Measurements from ENCODE around the gene ULBP3.

GRCh38 chr6:150091476-150091875 lies 22.6 kb upstream of the ULBP3 start:
- no peak for TF ChIP-seq POLR2AphosphoS5 (IDR thresholded peaks at IDR 0.05; ENCODE audit: low read depth, low read length)
- no peak for TF ChIP-seq CTCF (IDR thresholded peaks at IDR 0.05 in 2 of 3, conservative IDR thresholded peaks at IDR 0.05 in 1 of 3; ENCODE audit: borderline replicate concordance in 1 of 3, insufficient read depth in 1 of 3, low read depth in 2 of 3, low read length in 2 of 3)
- no peak for TF ChIP-seq POLR2A (IDR thresholded peaks at IDR 0.05; ENCODE audit: borderline replicate concordance, extremely low read depth, insufficient read depth, insufficient read length)
- TF ChIP-seq EZH2phosphoT487 (IDR thresholded peaks at IDR 0.05; ENCODE audit: borderline replicate concordance): no peak
- TF ChIP-seq CBX3 (IDR thresholded peaks at IDR 0.05; ENCODE audit: low read depth): no peak

All from HCT116 (cell line).